Measurements from ENCODE around the gene RMP24.
A peak's percentile ranks its signal among the peaks of the same experiment; 100 is the strongest.

Gene RMP24

DNA sequence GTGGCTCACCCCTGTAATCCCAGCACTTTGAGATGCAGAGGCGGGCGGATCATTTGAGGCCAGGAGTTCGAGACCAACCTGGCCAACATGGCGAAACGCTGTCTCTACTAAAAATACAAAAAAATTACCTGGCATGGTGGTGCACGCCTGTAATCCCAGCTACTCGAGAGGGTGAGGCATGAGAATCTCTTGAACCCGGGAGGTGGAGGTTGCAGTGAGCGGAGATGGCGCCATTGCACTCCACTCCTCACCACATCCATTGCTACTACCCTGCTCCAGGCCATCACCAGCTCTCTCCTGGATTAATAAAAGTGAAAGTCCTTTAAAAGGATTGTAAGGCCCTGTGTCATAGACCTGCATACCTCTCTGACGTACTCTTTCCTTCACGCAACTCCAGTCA, 1.2 kb downstream of the RMP24 start:
- Histone ChIP-seq H3K9ac (ENCODE audit: insufficient read length) (peak overlapping the region; percentile 93), H3K27ac (no peak overlapping the region), H3K36me3 (ENCODE audit: insufficient read depth, low read length) (peaks cover 47% of the 10 kb centered on the region), H3K4me3 (peak overlapping the region; percentile 91), H3K9me3 (ENCODE audit: low read depth, low read length) (no peaks in the 10 kb centered on the region)
- DNase-seq (ENCODE audit: low read depth, low spot score): no peak
- no peak for TF ChIP-seq POLR2AphosphoS5 (IDR thresholded peaks at IDR 0.05; ENCODE audit: borderline replicate concordance, low read depth, low read length)
- no peak for TF ChIP-seq FOXP2 (optimal IDR thresholded peaks at IDR 0.05; ENCODE audit: control extremely low read depth, extremely low read length, insufficient read depth)
- TF ChIP-seq EZH2 (IDR thresholded peaks at IDR 0.05): no peak

DNA sequence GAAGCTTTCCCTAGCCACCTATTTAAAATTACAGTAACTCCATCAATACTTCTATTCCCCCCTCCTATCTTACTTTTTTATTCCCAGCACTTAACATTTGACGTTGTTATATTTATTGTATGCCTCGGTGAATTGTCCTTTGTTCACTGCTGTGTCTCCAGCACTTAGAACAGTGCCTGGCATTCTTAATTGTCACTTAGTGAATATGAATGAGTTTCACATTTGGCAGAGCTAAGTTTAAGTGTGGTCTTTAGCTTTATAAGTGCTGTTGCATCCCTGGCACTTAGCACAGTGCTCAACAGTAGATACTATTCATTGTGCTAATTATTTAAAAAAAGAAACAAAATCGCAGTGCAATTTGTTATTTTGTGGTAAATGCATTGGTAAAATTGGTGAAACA, 1.7 kb downstream of the RMP24 start:
- Histone ChIP-seq H3K36me3 (ENCODE audit: insufficient read depth, low read length) (peaks cover 52% of the 10 kb centered on the region), H3K4me3 (peak overlapping the region; percentile 91), H3K9me3 (ENCODE audit: low read depth, low read length) (no peaks in the 10 kb centered on the region), H3K9ac (ENCODE audit: insufficient read length) (peak overlapping the region; percentile 14), H3K27ac (no peak overlapping the region)
- DNase-seq (ENCODE audit: low read depth, low spot score): no peak
- TF ChIP-seq EZH2 (IDR thresholded peaks at IDR 0.05) (no peak), FOXP2 (optimal IDR thresholded peaks at IDR 0.05; ENCODE audit: control extremely low read depth, extremely low read length, insufficient read depth) (no peak), POLR2AphosphoS5 (IDR thresholded peaks at IDR 0.05; ENCODE audit: borderline replicate concordance, low read depth, low read length) (no peak)

DNA sequence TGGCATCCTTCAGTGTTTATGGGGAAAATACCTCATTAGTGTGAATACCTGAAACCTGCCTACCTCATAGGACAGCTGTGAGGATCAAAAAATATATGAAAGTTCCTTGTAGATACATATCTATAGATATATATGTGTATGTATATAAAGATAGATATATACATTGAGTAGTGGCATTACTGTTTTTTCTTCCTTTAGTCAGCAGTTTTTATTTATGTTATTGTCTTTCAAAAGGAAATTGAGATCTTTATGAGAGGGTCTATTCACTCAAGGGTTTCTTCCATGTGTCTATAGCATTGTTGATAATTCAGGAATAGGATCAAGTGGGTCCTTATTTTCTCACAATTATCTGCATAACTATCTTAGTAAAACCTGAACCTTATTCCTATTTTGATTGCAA, 6.6 kb downstream of the RMP24 start:
- Histone ChIP-seq H3K4me3 (no peak overlapping the region), H3K36me3 (ENCODE audit: insufficient read depth, low read length) (peaks cover 77% of the 10 kb centered on the region), H3K9ac (ENCODE audit: insufficient read length) (no peak overlapping the region), H3K9me3 (ENCODE audit: low read depth, low read length) (no peaks in the 10 kb centered on the region), H3K27ac (no peak overlapping the region)
- no peak for TF ChIP-seq EZH2 (IDR thresholded peaks at IDR 0.05)
- no peak for TF ChIP-seq FOXP2 (optimal IDR thresholded peaks at IDR 0.05; ENCODE audit: control extremely low read depth, extremely low read length, insufficient read depth)
- TF ChIP-seq POLR2AphosphoS5 (IDR thresholded peaks at IDR 0.05; ENCODE audit: borderline replicate concordance, low read depth, low read length): no peak
- no peak for DNase-seq (ENCODE audit: low read depth, low spot score)

DNA sequence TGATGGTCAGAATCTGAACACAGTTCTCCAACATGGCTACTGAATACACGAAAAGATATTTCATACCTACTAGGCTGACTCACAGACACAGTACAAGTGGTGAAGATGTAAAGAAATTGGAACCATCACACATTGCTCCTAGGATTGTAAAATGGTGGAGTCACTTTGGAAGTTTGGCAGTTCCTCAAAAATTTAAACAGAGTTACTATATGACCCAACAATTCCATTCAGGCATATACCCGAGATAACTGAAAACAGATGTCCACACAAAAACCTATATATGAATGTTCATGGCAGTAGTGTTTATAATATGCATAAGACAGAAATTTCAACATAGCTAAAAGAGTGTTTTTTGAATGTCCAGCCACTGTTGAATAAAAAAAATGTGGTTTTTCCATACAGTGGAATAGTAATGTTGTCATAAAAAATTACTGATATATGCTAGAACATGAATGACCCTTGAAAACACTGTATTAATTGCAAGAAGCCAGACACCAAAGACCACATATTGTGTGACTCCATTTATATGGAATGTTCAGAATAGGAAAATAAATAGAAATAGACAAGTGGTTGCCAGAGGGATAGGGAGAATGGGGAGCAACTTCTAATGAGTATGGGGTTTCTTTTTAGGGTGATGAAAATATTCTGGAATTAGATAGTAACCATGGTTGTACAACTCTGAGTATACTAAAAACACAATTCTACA, 10.1 kb downstream of the RMP24 start:
- H3K4me3 ChIP-seq: no peak overlapping the region; the same call in 1 of the 2 replicates

DNA sequence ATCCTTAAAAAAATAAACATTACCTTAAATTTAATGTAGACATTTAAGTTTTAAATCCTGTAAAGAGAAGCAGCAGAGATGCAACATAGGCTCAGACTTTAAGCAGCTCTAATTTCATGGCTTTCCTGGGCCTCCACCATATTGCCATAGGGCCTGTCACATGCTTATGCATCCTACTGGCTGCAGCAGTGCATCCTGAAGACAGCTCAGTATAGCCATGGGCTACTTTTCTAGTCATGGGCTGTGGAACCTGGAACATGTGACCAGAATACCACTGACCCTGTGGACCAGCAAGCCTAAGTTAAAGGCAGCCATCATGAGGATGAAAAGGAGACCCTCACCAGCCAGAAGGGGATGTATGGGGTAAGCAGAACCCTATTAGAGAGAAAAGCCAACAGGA, 10.7 kb downstream of the RMP24 start:
- peak overlapping the region; percentile 91 for H3K27ac ChIP-seq
- peaks cover 43% of the 10 kb centered on the region for H3K36me3 ChIP-seq (ENCODE audit: insufficient read depth, low read length)
- no peak overlapping the region for H3K4me3 ChIP-seq
- H3K9me3 ChIP-seq (ENCODE audit: low read depth, low read length): no peaks in the 10 kb centered on the region
- TF ChIP-seq FOXP2 (optimal IDR thresholded peaks at IDR 0.05; ENCODE audit: control extremely low read depth, extremely low read length, insufficient read depth): no peak
- no peak for TF ChIP-seq EZH2 (IDR thresholded peaks at IDR 0.05)
- TF ChIP-seq POLR2AphosphoS5 (IDR thresholded peaks at IDR 0.05; ENCODE audit: borderline replicate concordance, low read depth, low read length): no peak
- no peak overlapping the region for H3K9ac ChIP-seq (ENCODE audit: insufficient read length)
- no peak for DNase-seq (ENCODE audit: low read depth, low spot score)

More for the DNA sequence above, 10.1 kb downstream of the RMP24 start:
- TF ChIP-seq FOXP2 (optimal IDR thresholded peaks at IDR 0.05; ENCODE audit: control extremely low read depth, extremely low read length, insufficient read depth): no peak
- no peak overlapping the region for H3K9ac ChIP-seq (ENCODE audit: insufficient read length)
- DNase-seq (ENCODE audit: low read depth, low spot score): peak; percentile 42
- peak overlapping the region; percentile 91 for H3K27ac ChIP-seq
- H3K36me3 ChIP-seq (ENCODE audit: insufficient read depth, low read length): peaks cover 47% of the 10 kb centered on the region
- no peaks in the 10 kb centered on the region for H3K9me3 ChIP-seq (ENCODE audit: low read depth, low read length)

DNA sequence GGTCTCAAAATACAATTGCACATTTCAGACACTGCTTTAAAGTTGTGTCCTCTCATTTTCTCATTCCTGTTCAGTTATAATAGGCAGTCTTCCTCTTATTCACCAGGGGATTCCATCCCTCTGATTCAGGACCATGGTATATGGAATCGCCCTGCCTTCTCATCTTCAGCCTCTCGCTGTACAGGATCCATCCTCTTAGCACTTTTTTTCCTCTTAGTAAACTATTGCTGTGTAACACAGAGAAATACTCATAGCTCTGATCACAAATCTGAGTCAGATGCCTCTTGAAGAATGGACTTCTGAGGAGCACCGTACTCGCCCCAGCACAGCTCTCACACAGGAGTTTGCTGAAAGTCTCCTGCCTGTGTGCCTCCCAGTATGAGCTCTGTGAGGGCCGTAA, 11.3 kb downstream of the RMP24 start:
- no peak for DNase-seq (ENCODE audit: low read depth, low spot score)

DNA sequence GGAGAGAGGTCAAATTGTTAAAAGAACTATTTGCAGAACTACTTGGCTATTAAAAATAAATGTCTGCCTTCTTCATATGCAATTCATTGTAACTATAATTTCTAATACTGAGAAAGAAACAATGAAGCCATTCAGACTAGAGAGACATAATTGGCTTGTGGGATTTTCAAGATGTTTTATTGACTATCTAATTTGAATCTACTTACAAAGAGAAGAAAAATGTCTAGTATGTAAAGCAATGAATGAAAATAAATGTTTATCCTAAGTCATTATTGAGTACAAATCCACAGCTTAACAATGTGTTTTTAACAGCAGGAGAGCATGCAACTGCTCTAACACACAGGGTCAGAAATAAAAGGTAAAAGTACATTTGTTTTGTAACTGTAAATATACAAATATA, 19.2 kb downstream of the RMP24 start:
- no peaks in the 10 kb centered on the region for H3K9me3 ChIP-seq (ENCODE audit: low read depth, low read length)
- H3K36me3 ChIP-seq (ENCODE audit: insufficient read depth, low read length): peaks cover 39% of the 10 kb centered on the region
- TF ChIP-seq EZH2 (IDR thresholded peaks at IDR 0.05) (no peak), POLR2AphosphoS5 (IDR thresholded peaks at IDR 0.05; ENCODE audit: borderline replicate concordance, low read depth, low read length) (no peak), FOXP2 (optimal IDR thresholded peaks at IDR 0.05; ENCODE audit: control extremely low read depth, extremely low read length, insufficient read depth) (no peak)
- no peak overlapping the region for H3K9ac ChIP-seq (ENCODE audit: insufficient read length)
- H3K4me3 ChIP-seq: no peak overlapping the region
- H3K27ac ChIP-seq: no peak overlapping the region
- no peak for DNase-seq (ENCODE audit: low read depth, low spot score)

More for the DNA sequence above, 11.3 kb downstream of the RMP24 start:
- Histone ChIP-seq H3K9me3 (ENCODE audit: low read depth, low read length) (no peaks in the 10 kb centered on the region), H3K4me3 (no peak overlapping the region), H3K9ac (ENCODE audit: insufficient read length) (no peak overlapping the region), H3K36me3 (ENCODE audit: insufficient read depth, low read length) (peaks cover 43% of the 10 kb centered on the region), H3K27ac (no peak overlapping the region; the same call in 1 of the 2 replicates)
- TF ChIP-seq POLR2AphosphoS5 (IDR thresholded peaks at IDR 0.05; ENCODE audit: borderline replicate concordance, low read depth, low read length) (no peak), EZH2 (IDR thresholded peaks at IDR 0.05) (no peak), FOXP2 (optimal IDR thresholded peaks at IDR 0.05; ENCODE audit: control extremely low read depth, extremely low read length, insufficient read depth) (no peak)

DNA sequence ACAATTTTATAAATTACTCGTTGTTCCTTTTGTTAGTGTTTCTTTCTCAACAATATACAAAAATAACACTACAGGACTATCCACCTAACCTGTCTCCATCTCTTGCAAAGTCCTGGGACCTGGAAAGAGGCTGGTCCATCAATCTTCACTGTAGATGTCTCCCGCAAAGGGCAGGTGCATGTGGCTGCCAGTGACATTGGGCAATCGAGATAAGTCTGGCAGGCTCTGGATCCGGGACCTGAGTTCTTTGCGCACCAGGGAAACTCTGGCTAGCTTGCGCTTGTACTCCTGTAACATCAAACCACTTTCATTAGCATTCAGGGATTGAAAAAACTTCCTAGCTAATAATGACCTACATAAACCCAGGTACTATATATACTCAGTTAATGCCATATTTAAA, 20.5 kb downstream of the RMP24 start:
- no peak overlapping the region for H3K27ac ChIP-seq
- H3K36me3 ChIP-seq (ENCODE audit: insufficient read depth, low read length): peaks cover 36% of the 10 kb centered on the region
- DNase-seq (ENCODE audit: low read depth, low spot score): no peak
- H3K4me3 ChIP-seq: no peak overlapping the region
- TF ChIP-seq EZH2 (IDR thresholded peaks at IDR 0.05) (no peak), FOXP2 (optimal IDR thresholded peaks at IDR 0.05; ENCODE audit: control extremely low read depth, extremely low read length, insufficient read depth) (no peak), POLR2AphosphoS5 (IDR thresholded peaks at IDR 0.05; ENCODE audit: borderline replicate concordance, low read depth, low read length) (no peak)
- no peaks in the 10 kb centered on the region for H3K9me3 ChIP-seq (ENCODE audit: low read depth, low read length)
- H3K9ac ChIP-seq (ENCODE audit: insufficient read length): no peak overlapping the region

DNA sequence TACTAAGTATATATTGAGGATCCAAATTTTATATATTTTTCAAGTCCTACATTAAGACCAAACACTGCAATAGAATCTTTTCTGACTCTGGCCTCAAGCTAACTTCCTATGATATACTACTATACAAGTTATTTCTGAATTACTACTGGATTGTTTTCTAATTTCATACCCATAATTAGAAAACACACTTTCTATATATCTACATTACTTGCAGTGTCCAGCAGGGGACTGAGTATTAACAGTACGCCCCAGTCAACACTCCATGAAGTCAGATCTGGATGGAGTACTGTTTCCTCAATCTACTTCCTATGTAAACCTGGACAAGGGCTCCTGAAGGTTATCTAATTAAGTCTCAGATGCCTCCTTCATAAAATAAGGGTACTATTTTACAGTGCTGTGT, 26.5 kb downstream of the RMP24 start:
- Histone ChIP-seq H3K9ac (ENCODE audit: insufficient read length) (no peak overlapping the region), H3K36me3 (ENCODE audit: insufficient read depth, low read length) (no peaks in the 10 kb centered on the region), H3K9me3 (ENCODE audit: low read depth, low read length) (no peaks in the 10 kb centered on the region), H3K4me3 (no peak overlapping the region), H3K27ac (no peak overlapping the region)
- no peak for TF ChIP-seq FOXP2 (optimal IDR thresholded peaks at IDR 0.05; ENCODE audit: control extremely low read depth, extremely low read length, insufficient read depth)
- TF ChIP-seq POLR2AphosphoS5 (IDR thresholded peaks at IDR 0.05; ENCODE audit: borderline replicate concordance, low read depth, low read length): no peak
- TF ChIP-seq EZH2 (IDR thresholded peaks at IDR 0.05): no peak
- DNase-seq (ENCODE audit: low read depth, low spot score): no peak
